ENCODE data around the gene VCAM1.
"Not testable (repeated sequence)": the region's sequence is repeated elsewhere in the genome, so short reads cannot be mapped to it uniquely, and the experiment has no call there.

VCAM1 gene

DNA sequence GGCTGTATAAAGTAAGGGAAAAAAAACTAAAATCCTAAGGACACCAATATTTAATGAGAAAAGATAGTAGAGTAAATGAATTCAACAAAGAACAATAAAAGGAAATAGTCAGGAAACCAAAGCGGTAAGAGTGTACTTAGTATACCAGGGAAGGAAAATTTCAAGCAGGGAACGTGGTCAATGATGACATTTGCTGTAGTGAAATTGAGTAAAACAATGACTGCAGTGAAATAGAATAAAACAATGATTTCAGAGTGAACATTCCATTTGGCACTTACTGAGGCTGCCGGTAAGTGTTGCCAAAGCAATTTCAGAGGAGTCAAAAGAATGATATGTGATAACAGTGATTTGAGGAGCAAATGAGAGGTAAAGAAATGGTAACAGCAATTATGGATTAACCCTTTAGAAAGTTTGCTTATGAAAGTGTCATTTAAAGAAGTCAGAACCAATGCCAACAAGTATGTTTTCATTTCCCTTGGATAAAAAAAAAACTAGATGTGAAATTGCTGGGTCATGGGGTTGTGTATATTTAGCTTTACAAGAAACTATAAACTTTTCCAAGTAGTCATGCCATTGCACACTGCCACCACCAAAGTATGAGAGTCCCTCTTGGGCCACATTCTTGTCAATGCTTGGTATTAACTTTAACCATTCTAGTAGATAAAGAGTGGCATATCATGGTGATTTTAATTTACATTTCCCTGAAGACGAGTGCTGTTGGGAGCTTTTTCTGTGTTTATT is 50.5 kb downstream of the VCAM1 start:
- DNase-seq (ENCODE audit: low read depth): no peak
- TF ChIP-seq, protein P1, sequence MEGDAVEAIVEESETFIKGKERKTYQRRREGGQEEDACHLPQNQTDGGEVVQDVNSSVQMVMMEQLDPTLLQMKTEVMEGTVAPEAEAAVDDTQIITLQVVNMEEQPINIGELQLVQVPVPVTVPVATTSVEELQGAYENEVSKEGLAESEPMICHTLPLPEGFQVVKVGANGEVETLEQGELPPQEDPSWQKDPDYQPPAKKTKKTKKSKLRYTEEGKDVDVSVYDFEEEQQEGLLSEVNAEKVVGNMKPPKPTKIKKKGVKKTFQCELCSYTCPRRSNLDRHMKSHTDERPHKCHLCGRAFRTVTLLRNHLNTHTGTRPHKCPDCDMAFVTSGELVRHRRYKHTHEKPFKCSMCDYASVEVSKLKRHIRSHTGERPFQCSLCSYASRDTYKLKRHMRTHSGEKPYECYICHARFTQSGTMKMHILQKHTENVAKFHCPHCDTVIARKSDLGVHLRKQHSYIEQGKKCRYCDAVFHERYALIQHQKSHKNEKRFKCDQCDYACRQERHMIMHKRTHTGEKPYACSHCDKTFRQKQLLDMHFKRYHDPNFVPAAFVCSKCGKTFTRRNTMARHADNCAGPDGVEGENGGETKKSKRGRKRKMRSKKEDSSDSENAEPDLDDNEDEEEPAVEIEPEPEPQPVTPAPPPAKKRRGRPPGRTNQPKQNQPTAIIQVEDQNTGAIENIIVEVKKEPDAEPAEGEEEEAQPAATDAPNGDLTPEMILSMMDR (IDR thresholded peaks at IDR 0.05; ENCODE audit: low read depth, low read length, missing control alignments): no peak
- no peak overlapping the region for H3K4me3 ChIP-seq (ENCODE audit: low read depth, low read length)

DNA sequence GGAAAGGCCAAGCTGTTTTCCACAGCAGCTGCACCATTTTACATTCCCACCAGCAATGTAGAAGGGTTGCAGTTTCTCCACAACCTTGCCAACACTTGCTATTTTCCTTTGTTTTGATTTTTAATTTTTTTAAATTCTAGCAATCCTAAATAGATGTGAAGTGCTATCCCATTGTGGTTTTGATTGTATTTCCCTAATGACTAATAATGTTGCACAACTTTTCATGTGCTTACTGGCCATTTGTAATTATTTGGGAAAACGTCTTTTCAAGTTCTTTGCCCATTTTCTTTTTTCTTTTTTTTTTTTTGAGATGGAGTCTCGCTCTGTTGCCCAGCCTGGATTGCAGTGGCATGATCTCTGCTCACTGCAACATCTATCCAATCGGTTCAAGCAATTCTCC is 53.9 kb downstream of the VCAM1 start:
- no peak for DNase-seq (ENCODE audit: low read depth)
- TF ChIP-seq, protein P1 (IDR thresholded peaks at IDR 0.05; ENCODE audit: low read depth, low read length, missing control alignments): no peak
- H3K4me3 ChIP-seq (ENCODE audit: low read depth, low read length): no peak overlapping the region

DNA sequence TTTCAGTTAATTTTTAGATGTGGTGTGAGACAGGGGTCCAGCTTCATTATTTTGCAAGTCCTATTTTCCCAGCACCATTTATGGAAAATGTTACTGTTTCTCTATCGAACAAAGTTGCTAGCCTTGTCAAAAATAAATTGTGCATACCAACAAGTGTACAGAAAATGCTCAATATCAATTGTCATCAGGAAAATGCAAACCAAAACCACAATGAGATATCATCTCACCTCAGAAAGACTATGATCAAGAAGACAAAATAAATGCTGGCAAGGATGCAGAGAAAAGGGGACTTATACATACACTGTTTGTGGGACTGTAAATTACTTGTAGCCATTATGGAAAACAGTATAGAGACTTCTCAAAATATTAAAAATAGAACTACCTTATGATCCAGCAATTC is 54.8 kb downstream of the VCAM1 start:
- DNase-seq (ENCODE audit: low read depth): no peak
- TF ChIP-seq, protein P1 (IDR thresholded peaks at IDR 0.05; ENCODE audit: low read depth, low read length, missing control alignments): no peak
- H3K4me3 ChIP-seq (ENCODE audit: low read depth, low read length): no peak overlapping the region

DNA sequence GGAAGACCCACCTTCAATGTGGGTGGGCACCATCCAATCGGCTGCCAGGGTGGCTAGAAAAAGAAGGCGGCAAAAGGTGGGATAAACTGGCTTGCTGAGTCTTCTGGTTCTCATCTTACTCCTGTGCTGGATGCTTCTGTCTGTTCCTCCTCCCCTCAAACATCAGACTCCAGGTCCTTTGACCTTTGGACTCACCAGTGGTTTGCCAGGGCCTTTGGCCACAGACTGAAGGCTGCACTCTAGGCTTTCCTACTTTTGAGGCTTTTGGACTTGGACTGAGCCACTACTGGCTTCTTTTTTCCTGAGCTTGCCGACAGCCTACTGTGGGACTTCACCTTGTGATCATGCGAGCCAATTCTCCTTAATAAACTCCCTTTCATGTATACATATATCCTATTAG is 55.9 kb downstream of the VCAM1 start:
- no peak for DNase-seq (ENCODE audit: low read depth)
- H3K4me3 ChIP-seq (ENCODE audit: low read depth, low read length): no peak overlapping the region
- TF ChIP-seq, protein P1 (IDR thresholded peaks at IDR 0.05; ENCODE audit: low read depth, low read length, missing control alignments): no peak

DNA sequence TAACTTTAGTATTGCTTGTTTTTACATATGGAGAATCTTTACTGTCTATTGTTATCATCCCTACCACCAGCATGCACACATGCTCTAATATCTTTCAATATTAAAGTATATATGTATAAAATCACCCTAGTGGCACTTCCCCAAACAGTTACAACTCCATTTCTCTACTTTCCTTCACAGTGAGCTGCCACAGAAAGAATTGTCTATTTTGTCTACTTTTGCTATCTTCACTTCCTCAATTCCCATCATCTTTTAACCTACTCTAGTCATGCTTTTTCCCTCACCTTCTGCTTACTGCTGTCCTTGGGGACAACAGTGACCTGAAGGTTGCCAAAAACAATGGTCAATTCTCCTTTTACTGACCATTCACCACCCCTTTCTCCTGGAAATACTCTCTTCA is 59.2 kb downstream of the VCAM1 start:
- no peak for DNase-seq (ENCODE audit: low read depth)
- TF ChIP-seq, protein P1 (IDR thresholded peaks at IDR 0.05; ENCODE audit: low read depth, low read length, missing control alignments): no peak
- no peak overlapping the region for H3K4me3 ChIP-seq (ENCODE audit: low read depth, low read length)

DNA sequence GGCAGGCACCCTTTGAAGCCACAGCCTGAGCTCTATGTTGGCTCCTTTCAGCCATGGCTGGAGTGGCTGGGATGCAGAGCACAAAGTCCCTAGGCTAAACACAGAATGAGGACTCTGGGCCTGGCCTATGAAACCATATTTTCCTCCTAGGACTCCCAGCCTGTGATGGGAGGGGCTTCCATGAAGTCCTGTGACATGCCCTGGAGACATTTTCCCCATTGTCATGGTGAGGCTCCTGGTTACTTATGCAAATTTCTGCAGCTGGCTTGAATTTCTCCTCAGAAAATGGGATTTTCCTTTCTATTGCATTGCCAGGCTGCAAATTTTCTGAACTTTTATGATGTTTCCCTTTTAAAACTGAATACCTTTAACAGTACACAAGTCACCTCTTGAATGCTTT is 61.3 kb downstream of the VCAM1 start:
- DNase-seq (ENCODE audit: low read depth): no peak
- H3K4me3 ChIP-seq (ENCODE audit: low read depth, low read length): no peak overlapping the region
- TF ChIP-seq, protein P1 (IDR thresholded peaks at IDR 0.05; ENCODE audit: low read depth, low read length, missing control alignments): no peak

DNA sequence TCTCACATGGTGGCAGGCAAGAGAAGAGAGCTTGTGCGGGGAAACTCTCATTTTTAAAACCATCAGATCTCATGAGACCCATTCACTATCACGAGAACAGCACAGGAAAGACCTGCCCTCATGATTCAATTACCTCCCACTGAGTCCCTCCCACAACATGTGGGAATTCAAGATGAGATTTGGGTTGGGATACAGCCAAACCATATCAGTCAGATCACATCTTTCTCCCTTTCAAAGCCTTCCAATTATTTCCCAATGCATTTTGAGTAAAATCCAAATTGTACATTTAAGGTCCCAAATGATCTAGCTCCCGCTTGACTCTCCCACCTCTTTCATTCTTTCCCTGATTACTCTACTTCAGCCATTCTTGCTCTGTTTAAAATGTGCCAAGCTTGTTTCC is 62.2 kb downstream of the VCAM1 start:
- not testable (repeated sequence) for H3K4me3 ChIP-seq (ENCODE audit: low read depth, low read length); DNase-seq (ENCODE audit: low read depth)

Measured in GM12864 (cell line).